GM19463 (cell line): ENCODE data around the gene TMEM86A.

Source experiments
- ATAC-seq: cut with Tn5 transposase; IDR thresholded peaks from one replicate; pipeline ENCODE4 v1.9.1; 2021; ENCODE audit warnings: mild to moderate bottlenecking, moderate library complexity; ENCODE audit not compliant: unreplicated experiment

The TMEM86A gene

GRCh38 chr11:18754308-18754707, 55.7 kb downstream of the TMEM86A start:
- ATAC-seq = no peak
